Ramos (cell line): ENCODE results near the gene DDX31.
"Not testable (repeated sequence)": the region's sequence is repeated elsewhere in the genome, so short reads cannot be mapped to it uniquely, and the experiment has no call there.

Source experiments
- in situ Hi-C: fragments of 300-500 bp; cut with MboI; formaldehyde crosslinking; loops from one replicate; pipeline ENCODE4 v1.14.3; 2022; ENCODE audit warnings: low sequenced_read_pairs; ENCODE audit not compliant: unreplicated experiment

DDX31 gene

GRCh38 chr9:132669698-132670456 is at the start of gene DDX31:
TSS of gene DDX31 (minus strand) at chr9:132669983. CDS start at chr9:132669934, 49 bp downstream.
- in situ Hi-C loops = no loop called here

- in situ Hi-C loops = not testable (repeated sequence)
Observed at GRCh38 chr9:132718381-132718928, 48.7 kb upstream of the DDX31 start.

GRCh38 chr9:132717326-132717945 is 47.7 kb upstream of the DDX31 start:
- in situ Hi-C loops = no loop called here

GRCh38 chr9:132716007-132716406 is 46.2 kb upstream of the DDX31 start:
- in situ Hi-C loops = no loop called here

DNA sequence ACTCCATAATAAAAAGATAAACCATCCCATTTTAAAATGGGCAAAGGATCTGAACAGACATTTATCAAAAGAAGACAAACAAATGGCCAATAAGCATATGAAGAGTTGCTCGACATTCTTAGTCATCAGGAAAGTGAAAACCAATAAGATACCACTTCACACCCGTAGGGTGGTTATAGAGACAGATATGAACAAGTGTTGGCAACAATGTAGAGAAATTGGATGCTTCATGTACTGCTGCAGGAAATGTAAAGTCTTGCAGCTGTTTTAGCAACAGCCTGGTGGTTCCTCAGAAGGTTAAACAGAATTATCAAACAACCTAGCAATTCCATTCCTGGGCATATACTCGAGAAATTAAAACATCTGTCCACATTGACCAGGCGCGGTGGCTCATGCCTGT is 43.0 kb upstream of the DDX31 start:
- in situ Hi-C loops = no loop called here

DNA sequence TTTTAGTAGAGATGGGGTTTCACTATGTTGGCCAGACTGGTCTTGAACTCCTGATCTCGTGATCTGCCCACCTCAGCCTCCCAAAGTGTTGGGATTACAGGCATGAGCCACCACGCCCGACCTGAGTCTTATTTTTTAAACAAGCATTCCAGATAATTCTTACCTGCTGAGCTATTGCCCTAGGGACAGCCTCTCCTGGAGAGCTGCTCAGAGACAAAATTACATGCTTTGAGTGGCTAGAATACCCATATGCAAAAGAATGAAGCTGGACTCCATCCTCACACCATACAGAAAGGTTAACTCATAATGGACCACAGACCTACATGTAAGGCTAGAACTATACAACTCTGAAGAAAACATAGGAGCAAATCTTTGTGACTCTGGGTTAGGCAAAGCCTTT is 42.1 kb upstream of the DDX31 start:
- in situ Hi-C loops = no loop called here

GRCh38 chr9:132711152-132711551 is 41.4 kb upstream of the DDX31 start:
- in situ Hi-C loops = not testable (repeated sequence)

DNA sequence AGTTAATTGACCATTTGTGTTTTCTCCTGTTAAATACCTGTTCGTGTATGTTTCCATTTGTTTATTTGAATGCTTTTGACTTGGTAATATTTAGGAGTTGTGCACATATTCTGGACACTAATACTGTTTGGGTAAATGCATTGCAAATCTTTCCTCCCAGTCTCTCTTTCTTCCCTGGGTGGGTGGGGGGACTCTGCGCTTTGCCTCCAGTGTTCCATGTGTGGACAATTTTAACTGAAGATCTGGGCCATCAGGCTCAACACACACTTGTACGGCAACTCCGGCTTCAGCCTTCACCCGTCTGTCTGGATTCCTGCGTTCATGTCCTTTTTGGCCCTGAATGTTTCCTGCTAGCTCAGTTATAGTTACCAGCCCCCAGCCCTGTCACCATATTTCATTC is 40.5 kb upstream of the DDX31 start:
- in situ Hi-C loops = no loop called here

DNA sequence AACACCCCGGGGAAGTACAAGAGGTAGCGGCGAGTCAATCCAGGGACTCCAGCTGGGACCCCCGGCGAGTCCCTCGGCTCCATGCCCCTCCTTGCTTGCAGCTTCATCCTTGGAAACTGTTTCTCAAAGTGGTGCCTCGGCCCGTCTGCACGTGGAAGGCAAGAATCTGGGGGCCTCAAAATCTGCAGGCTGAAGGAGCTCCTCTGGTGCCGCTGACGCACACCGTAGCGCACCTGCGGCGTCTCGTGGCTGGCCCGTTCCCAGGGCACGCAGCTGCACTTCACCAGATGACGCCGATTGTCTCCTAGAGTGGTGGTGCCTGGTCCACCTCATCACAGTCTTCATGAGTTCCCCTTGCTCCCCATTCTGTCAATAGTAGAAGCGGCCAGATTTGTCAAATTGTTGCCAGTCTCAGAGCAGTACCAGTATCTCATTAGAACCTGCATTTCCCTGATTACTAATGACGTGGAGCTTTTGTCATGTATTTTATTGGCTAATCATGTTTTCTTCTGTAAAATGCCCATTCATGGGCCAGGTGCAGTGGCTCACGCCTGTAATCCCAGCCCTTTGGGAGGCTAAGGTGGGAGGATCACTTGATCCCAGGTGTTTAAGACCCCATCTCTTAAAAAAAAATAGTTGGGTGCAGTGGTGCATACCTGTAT is 39.1 kb upstream of the DDX31 start:
- in situ Hi-C loops = no loop called here

GRCh38 chr9:132708239-132708638 is 38.5 kb upstream of the DDX31 start:
- in situ Hi-C loops = no loop called here

- in situ Hi-C loops = no loop called here
Observed at GRCh38 chr9:132703336-132703735, 33.6 kb upstream of the DDX31 start.

- in situ Hi-C loops = no loop called here
Observed at GRCh38 chr9:132702254-132702653, 32.5 kb upstream of the DDX31 start.

- in situ Hi-C loops = no loop called here
Observed at GRCh38 chr9:132699956-132700355, 30.2 kb upstream of the DDX31 start.

GRCh38 chr9:132698989-132699388 is 29.2 kb upstream of the DDX31 start:
- in situ Hi-C loops = no loop called here

DNA sequence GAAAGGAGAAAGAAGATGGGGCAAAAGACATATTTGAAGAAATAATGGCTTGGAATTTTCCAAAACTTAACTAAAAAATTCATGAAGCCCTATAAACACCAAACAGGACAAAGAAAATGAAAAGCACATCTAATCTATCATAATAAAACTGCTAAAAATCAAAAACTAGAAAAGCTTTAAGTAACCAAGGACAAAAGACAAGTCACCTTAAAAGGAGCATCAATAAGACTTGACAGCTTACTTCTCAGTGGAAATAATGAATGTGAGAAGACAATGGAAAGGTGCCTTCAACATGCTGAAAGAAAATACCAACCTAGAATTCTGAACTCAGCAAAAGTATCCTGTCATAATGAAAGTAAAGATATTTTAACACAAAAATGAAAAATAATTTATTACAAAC is 27.4 kb upstream of the DDX31 start:
- in situ Hi-C loops = no loop called here

GRCh38 chr9:132694144-132694543 is 24.4 kb upstream of the DDX31 start:
- in situ Hi-C loops = no loop called here

DNA sequence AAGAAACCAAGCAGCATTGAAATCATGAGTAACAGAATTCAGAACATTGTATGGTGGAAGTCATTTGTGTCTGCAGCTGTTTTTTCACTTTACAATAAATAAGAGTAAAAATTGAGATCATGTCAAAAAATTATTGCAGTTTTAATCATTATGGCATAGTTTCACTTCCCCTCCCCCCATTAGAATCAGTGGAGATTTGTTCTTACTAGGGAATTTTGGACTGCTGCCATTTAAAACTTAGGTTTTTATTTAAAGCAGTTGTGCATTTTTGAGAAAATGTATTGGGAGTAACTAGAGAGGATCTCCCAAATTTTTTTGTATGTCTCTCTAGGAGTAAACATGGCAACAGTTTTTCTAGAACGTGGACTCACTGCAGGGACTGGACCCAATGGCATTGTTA is 20.9 kb upstream of the DDX31 start:
- in situ Hi-C loops = no loop called here

- in situ Hi-C loops = no loop called here
Observed at GRCh38 chr9:132683873-132684272, 14.1 kb upstream of the DDX31 start.

- in situ Hi-C loops = no loop called here
Observed at GRCh38 chr9:132681561-132681960, 11.8 kb upstream of the DDX31 start.

DNA sequence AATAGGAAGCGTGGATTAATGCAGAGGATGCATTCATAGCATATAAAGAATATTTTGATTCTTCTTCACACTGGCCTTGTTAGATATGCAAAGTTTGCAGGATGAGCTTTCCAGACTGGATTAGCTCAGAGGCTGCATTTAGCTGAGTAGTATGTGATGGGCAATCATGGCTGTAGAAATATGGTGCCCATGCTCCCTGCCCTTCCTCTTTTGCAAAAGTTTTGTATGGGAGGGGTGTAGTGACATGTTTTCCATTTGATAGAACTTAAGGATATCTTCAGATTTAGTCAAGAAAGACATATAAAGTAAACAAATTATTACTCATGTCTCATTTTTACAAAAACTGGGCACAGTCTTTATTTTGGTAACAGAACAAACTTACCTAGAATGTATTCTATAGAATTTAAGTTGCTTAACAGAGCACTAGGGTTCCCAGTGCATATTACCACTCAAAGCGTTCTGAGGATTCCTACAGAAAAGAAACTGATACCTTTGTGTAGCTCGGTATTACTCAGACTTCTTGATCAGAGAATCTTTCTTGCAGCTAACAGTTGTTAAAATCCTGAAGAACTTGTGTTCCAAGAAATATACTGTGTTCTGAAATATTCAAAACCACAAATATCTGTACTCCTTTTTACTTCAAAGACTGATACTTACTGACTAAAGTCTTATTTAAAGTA is 10.3 kb upstream of the DDX31 start:
- in situ Hi-C loops = no loop called here

DNA sequence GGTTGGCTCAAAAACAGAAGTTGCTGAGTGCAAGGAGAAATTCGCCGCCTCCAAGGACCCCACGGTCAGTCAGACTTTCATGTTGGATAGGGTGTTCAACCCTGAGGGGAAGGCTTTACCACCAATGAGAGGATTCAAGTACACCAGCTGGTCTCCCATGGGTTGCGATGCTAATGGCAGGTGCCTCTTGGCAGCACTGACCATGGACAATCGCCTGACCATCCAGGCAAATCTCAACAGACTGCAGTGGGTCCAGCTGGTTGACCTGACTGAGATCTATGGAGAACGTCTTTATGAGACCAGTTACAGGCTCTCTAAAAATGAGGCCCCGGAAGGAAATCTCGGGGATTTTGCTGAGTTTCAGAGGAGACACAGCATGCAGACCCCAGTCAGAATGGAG is 8.2 kb upstream of the DDX31 start:
- in situ Hi-C loops = no loop called here
